GM12878 (cell line): ENCODE measurements around the gene SLC35A1.

Source experiments
- CTCF ChIP-seq, 3 experiments: IDR thresholded peaks in 2 of 3; conservative IDR thresholded peaks in 1 of 3; 2 replicates each; pipeline ENCODE4 v1.5.1; 2011; ENCODE audit warnings: low read depth in 3 of 3, low read length in 3 of 3, mild to moderate bottlenecking in 3 of 3, control low read depth in 2 of 3, moderate library complexity in 2 of 3, inconsistent platforms in 1 of 3, mixed read lengths in 1 of 3; ENCODE audit not compliant: control insufficient read depth in 2 of 3, insufficient read depth in 1 of 3; ENCODE audit errors: extremely low read depth in 1 of 3
- NR2C1 ChIP-seq: fragments of 450-650 bp; IDR thresholded peaks from 2 replicates; pipeline ENCODE4 v1.6.1; 2017; ENCODE audit warnings: antibody characterized with exemption, mild to moderate bottlenecking, moderate library complexity
- POLR2A ChIP-seq: IDR thresholded peaks from 2 replicates; pipeline ENCODE4 v1.6.1; 2011; ENCODE audit warnings: low read depth, mild to moderate bottlenecking, low read length
- POLR2AphosphoS5 ChIP-seq: IDR thresholded peaks from 2 replicates; pipeline ENCODE4 v1.6.1; 2011; ENCODE audit warnings: mild to moderate bottlenecking, low read length, inconsistent platforms
- SMC3 ChIP-seq: IDR thresholded peaks from 2 replicates; pipeline ENCODE4 v1.6.1; 2011; ENCODE audit warnings: low read length, improper control_type of control experiment, borderline replicate concordance
- SP1 ChIP-seq: IDR thresholded peaks from one replicate; pipeline ENCODE4 v1.6.1; 2011; ENCODE audit warnings: low read depth, low read length
- TF ChIP-seq, protein P1 (sequence below): fragments of 450-650 bp; IDR thresholded peaks from 2 replicates; pipeline ENCODE4 v1.6.1; 2017; ENCODE audit warnings: antibody characterized with exemption, mild to moderate bottlenecking, moderate library complexity

- TF ChIP-seq, protein P1, sequence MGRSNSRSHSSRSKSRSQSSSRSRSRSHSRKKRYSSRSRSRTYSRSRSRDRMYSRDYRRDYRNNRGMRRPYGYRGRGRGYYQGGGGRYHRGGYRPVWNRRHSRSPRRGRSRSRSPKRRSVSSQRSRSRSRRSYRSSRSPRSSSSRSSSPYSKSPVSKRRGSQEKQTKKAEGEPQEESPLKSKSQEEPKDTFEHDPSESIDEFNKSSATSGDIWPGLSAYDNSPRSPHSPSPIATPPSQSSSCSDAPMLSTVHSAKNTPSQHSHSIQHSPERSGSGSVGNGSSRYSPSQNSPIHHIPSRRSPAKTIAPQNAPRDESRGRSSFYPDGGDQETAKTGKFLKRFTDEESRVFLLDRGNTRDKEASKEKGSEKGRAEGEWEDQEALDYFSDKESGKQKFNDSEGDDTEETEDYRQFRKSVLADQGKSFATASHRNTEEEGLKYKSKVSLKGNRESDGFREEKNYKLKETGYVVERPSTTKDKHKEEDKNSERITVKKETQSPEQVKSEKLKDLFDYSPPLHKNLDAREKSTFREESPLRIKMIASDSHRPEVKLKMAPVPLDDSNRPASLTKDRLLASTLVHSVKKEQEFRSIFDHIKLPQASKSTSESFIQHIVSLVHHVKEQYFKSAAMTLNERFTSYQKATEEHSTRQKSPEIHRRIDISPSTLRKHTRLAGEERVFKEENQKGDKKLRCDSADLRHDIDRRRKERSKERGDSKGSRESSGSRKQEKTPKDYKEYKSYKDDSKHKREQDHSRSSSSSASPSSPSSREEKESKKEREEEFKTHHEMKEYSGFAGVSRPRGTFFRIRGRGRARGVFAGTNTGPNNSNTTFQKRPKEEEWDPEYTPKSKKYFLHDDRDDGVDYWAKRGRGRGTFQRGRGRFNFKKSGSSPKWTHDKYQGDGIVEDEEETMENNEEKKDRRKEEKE: no peak
- TF ChIP-seq POLR2AphosphoS5 (no peak), SP1 (no peak), NR2C1 (no peak), CTCF (IDR thresholded peaks at IDR 0.05 in 2 of 3, conservative IDR thresholded peaks at IDR 0.05 in 1 of 3; ENCODE audit: control insufficient read depth in 2 of 3, extremely low read depth in 1 of 3, insufficient read depth in 1 of 3, low read depth in 3 of 3, low read length in 3 of 3) (no peak), SMC3 (no peak), POLR2A (no peak)
These were observed 71.6 kb downstream of the SLC35A1 start for GRCh38 chr6:87544474-87544735.
